ENCODE data around the gene ARSG. TPM values are rescaled to one million over a fixed set of nuclear protein-coding genes. Genes with fewer than 3 reads are reported as not detected.

ARSG gene
- 0.71 and 1.4 TPM in 2 replicates for total RNA-seq

GRCh38 chr17:68290955-68291835, at the start of gene ARSG, which contains the start of gene SLC16A6:
ARSG (plus strand) TSS chr17:68291495; CDS start chr17:68307494, 15,999 bp downstream.
SLC16A6 (minus strand) TSS chr17:68291127; CDS start chr17:68278320, 12,807 bp downstream.

GRCh38 chr17:68247445-68248198, 43.7 kb upstream of the ARSG start, which contains the start of gene AMZ2:
AMZ2 (plus strand) TSS chr17:68248043; CDS start chr17:68250188, 2,145 bp downstream.

GRCh38 chr17:68457168-68457538, 165.9 kb downstream of the ARSG start, which contains the start of gene WIPI1:
WIPI1 (minus strand) TSS chr17:68457496; CDS start chr17:68457421, 75 bp downstream.

Other genes starting within 250 kb of the ARSG start
- 79.4 and 129 TPM in 2 replicates for gene AMZ2, start 43.5 kb upstream of the ARSG start, total RNA-seq
- 0.14 and 0.68 TPM in 2 replicates for gene SLC16A6, start 368 bp upstream of the ARSG start, total RNA-seq
- 51.3 and 117 TPM in 2 replicates for gene WIPI1, start 166.0 kb downstream of the ARSG start, total RNA-seq
- 227 and 263 TPM in 2 replicates for gene PRKAR1A, start 220.9 kb downstream of the ARSG start, total RNA-seq